ENCODE measurements around the gene ELANE.

DNA sequence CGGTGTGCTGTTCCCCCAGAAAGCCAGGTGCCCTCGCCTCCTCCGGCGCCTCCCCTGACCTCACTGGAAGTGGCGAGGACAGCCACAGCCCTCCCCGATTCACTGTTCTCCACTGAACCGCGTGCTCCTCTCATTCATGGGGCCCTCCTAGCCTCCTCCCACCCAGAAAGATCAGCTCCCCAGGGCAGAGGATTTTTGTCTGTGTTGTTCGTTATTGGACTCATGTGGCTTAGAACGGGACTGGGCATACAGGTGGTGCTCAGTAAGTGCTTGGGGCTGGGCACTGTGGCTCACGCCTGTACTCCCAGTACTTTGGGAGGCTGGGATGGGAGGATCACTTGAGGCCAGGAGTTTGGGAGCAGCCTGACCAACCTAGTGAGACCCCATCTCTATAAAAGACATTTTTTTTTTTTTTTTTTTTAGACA, 7.5 kb upstream of the ELANE start:
- no peak for TF ChIP-seq POLR2AphosphoS5 (IDR thresholded peaks at IDR 0.05; ENCODE audit: borderline replicate concordance, low read depth, low read length)
- TF ChIP-seq EZH2 (IDR thresholded peaks at IDR 0.05): no peak
